GM10248 (cell line): ENCODE results near the gene MOXD1.
"Not testable (repeated sequence)": the region's sequence is repeated elsewhere in the genome, so short reads cannot be mapped to it uniquely, and the experiment has no call there.

Experiments
- CTCF ChIA-PET: fragments of 300-600 bp; sonication (Branson Sonifier 250); formaldehyde crosslinking; extraction: SDS; loops from one replicate; lab custom pipeline; 2021; ENCODE audit warnings: antibody characterized with exemption; lab: Yijun Ruan, JAX
- POLR2A ChIA-PET: fragments of 350-650 bp; sonication (Branson Sonifier 250); formaldehyde crosslinking; extraction: SDS; loops from one replicate; lab custom pipeline; 2020; ENCODE audit warnings: antibody characterized with exemption; lab: Yijun Ruan, JAX
- DNase-seq: peaks from one replicate; pipeline ENCODE4 v3.0.0; 2012; ENCODE audit errors: extremely low spot score
- CTCF ChIP-seq: IDR thresholded peaks from 2 replicates; pipeline ENCODE4 v1.5.1; 2012; ENCODE audit warnings: mild to moderate bottlenecking, low read depth; ENCODE audit errors: extremely low read depth, missing control alignments, control extremely low read depth

The MOXD1 gene

GRCh38 chr6:132270726-132271402 lies 130.4 kb downstream of the MOXD1 start:
- ChIA-PET CTCF (interaction anchor here (0.8 to 5.7 kb wide), 7 partner anchors 8 to 348 kb away, joined by 3 to 123 read pairs (median 4); no protein-coding TSS in a partner anchor), POLR2A (no interaction called here)
- no peak for DNase-seq
- TF ChIP-seq CTCF = no peak

GRCh38 chr6:132268666-132269065 lies 132.6 kb downstream of the MOXD1 start:
- DNase-seq, POLR2A ChIA-PET: not testable (repeated sequence)
- CTCF ChIA-PET = interaction anchor here (2.3 to 5.7 kb wide), 3 partner anchors 9 to 31 kb away, joined by 9 to 123 read pairs (median 13); no protein-coding TSS in a partner anchor

- ChIA-PET POLR2A (no interaction called here), CTCF (interaction anchor here (0.8 to 5.7 kb wide), 4 partner anchors 9 to 125 kb away, joined by 3 to 123 read pairs (median 8); no protein-coding TSS in a partner anchor)
- TF ChIP-seq CTCF = no peak
- no peak for DNase-seq
Observed at GRCh38 chr6:132268209-132268608, 133.1 kb downstream of the MOXD1 start.

DNA sequence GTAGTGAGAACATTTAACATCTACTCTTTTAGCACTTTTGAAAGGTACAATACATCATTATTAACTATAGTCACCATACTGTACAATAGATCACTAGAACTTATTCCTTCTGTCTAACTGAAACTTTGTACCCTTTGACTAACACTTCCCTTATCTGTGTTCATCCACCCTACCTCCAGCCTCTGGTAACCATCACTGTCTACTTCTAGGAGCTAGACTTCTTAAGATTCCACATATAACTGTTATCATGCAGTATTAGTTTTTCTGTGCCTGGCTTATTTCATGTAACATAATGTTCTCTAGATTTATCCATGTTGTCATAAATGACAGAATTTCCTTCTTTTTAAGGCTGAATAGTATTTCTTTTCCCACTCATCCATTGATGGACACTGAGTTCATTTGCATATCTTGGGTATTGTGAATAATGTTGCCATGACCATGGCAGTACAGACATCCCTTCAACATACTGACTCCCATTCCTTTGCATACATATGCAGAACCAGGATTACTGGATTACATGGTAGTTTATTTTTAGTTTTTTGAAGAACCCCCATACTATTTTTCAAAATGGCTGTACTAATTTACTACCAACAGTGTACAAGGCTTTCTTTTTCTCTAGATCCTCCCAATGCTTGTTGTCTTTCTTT lies 135.7 kb downstream of the MOXD1 start:
- TF ChIP-seq CTCF = no peak
- CTCF ChIA-PET = interaction anchor here (3.2 kb wide), 1 partner anchor 14 kb away, joined by 23 read pairs; no protein-coding TSS in a partner anchor

DNA sequence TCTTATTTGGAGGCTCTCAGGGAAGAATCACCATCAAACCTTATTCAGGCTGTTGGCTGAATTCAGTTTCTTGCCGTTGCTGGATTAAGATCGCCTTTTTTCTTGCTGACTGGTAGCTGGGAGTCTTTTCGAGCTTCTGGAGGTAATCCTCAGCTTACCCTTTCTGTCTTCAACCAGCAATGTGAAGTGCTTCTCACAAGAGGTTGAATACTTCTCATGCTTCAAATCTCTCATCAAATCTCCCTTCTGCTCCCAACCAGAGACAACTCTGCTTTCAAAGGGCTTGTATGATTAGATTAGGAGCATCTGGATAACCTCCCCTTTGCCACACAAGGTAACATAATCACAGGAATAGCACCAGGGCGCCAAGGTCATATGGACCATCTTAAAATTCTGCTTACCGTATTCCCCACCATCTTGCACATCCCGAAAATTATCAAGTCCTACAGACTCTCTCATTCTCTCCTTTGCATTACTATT lies 137.2 kb downstream of the MOXD1 start:
- TF ChIP-seq CTCF = no peak
- ChIA-PET POLR2A (no interaction called here), CTCF (interaction anchor here (0.8 to 5.4 kb wide), 5 partner anchors 10 to 260 kb away, joined by 3 to 23 read pairs (median 3); no protein-coding TSS in a partner anchor)
- DNase-seq = no peak

More for the DNA sequence above, 135.7 kb downstream of the MOXD1 start:
- POLR2A ChIA-PET = no interaction called here
- DNase-seq = no peak

GRCh38 chr6:132261354-132261753 lies 139.9 kb downstream of the MOXD1 start:
- CTCF ChIA-PET = interaction anchor here (1.2 to 5.4 kb wide), 6 partner anchors 8 to 20 kb away, joined by 3 to 21 read pairs (median 7); no protein-coding TSS in a partner anchor
- TF ChIP-seq CTCF = no peak
- POLR2A ChIA-PET = no interaction called here
- no peak for DNase-seq
